GM12878 (cell line): Measurements from ENCODE around the gene POLR1F. TPM values are rescaled to one million over a fixed set of nuclear protein-coding genes. Genes with fewer than 3 reads are reported as not detected.

ENCODE experiments used
- ASH2L ChIP-seq: fragments of 300-600, 200-600 bp; sonication (generic); IDR thresholded peaks from 2 replicates; pipeline ENCODE4 v1.6.1; 2017; ENCODE audit warnings: low read depth, mild to moderate bottlenecking, borderline replicate concordance
- BHLHE40 ChIP-seq, 2 experiments: fragments of 450-650 bp in 1 of 2; IDR thresholded peaks; 2 replicates each; pipeline ENCODE4 v1.6.1; 2011 to 2017; ENCODE audit warnings: low read depth in 2 of 2, borderline replicate concordance in 1 of 2, improper control_type of control experiment in 1 of 2, low read length in 1 of 2, mild to moderate bottlenecking in 1 of 2
- CBFB ChIP-seq: IDR thresholded peaks from 2 replicates; pipeline ENCODE4 v1.6.1; 2016; ENCODE audit warnings: antibody characterized with exemption, low read depth
- CHD2 ChIP-seq: IDR thresholded peaks from 2 replicates; pipeline ENCODE4 v1.6.1; 2011; ENCODE audit warnings: low read depth, low read length, improper control_type of control experiment, borderline replicate concordance
- CREB1 ChIP-seq: IDR thresholded peaks from 2 replicates; pipeline ENCODE4 v1.6.1; 2012; ENCODE audit warnings: low read depth, mild to moderate bottlenecking, inconsistent platforms
- CREM ChIP-seq: IDR thresholded peaks from 2 replicates; pipeline ENCODE4 v1.6.1; 2014; ENCODE audit warnings: antibody characterized with exemption, low read depth
- ESRRA ChIP-seq: IDR thresholded peaks from 2 replicates; pipeline ENCODE4 v1.6.1; 2012; ENCODE audit warnings: mild to moderate bottlenecking, low read length, improper control_type of control experiment
- FOXK2 ChIP-seq: fragments of 450-650 bp; IDR thresholded peaks from 2 replicates; pipeline ENCODE4 v1.6.1; 2017; ENCODE audit warnings: mild to moderate bottlenecking, moderate library complexity
- KLF5 ChIP-seq: fragments of 450-650 bp; IDR thresholded peaks from 2 replicates; pipeline ENCODE4 v1.6.1; 2014; ENCODE audit warnings: mild to moderate bottlenecking; ENCODE audit not compliant: partially characterized antibody
- NBN ChIP-seq: fragments of 450-650 bp; IDR thresholded peaks from 2 replicates; pipeline ENCODE4 v1.6.1; 2016
- NR2C2 ChIP-seq: IDR thresholded peaks from 2 replicates; pipeline ENCODE4 v1.6.1; 2011; ENCODE audit warnings: borderline replicate concordance, low read depth; ENCODE audit not compliant: control insufficient read depth, insufficient read length
- RBBP5 ChIP-seq: fragments of 200-600 bp; sonication (generic); conservative IDR thresholded peaks from 2 replicates; pipeline ENCODE4 v1.6.1; 2016
- SIN3A ChIP-seq: IDR thresholded peaks from 2 replicates; pipeline ENCODE4 v1.6.1; 2012; ENCODE audit warnings: low read depth, low read length, improper control_type of control experiment
- SMARCA5 ChIP-seq: fragments of 450-650 bp; IDR thresholded peaks from 2 replicates; pipeline ENCODE4 v1.6.1; 2017; ENCODE audit warnings: mild to moderate bottlenecking
- SRF ChIP-seq, 2 experiments: IDR thresholded peaks; 2 replicates each; pipeline ENCODE4 v1.6.1; 2011; ENCODE audit warnings: low read depth in 2 of 2, low read length in 2 of 2, mild to moderate bottlenecking in 1 of 2, moderate library complexity in 1 of 2
- ZNF207 ChIP-seq: fragments of 450-650 bp; IDR thresholded peaks from 2 replicates; pipeline ENCODE4 v1.6.1; 2014; ENCODE audit warnings: antibody characterized with exemption, mild to moderate bottlenecking, borderline replicate concordance
- ZNF217 ChIP-seq: fragments of 450-650 bp; IDR thresholded peaks from 2 replicates; pipeline ENCODE4 v1.6.1; 2017; ENCODE audit warnings: antibody characterized with exemption, mild to moderate bottlenecking
- polyA plus RNA-seq, 11 experiments: library from polyadenylated mRNA; depleted of rRNA in 4 of 11; unstranded in 6 of 11; stranded (reverse) in 5 of 11; fragments of >200 nt; fragmentation: Nextera tagmentation in 4 of 11; fragmentation: Illumina TruSeq in 1 of 11; extraction: Ambion mirVana in 4 of 11; extraction: Trizol in 1 of 11; gene quantifications; 1 replicate in 1 of 11; 2 replicates in 10 of 11; pipeline versions ENCODE4 v1.2.1 to v1.2.3, GENCODE V29; 2011 to 2016; ENCODE audit warnings: inconsistent platforms in 2 of 11, missing spikeins in 2 of 11, low read depth in 1 of 11
- total RNA-seq, 4 experiments: library from RNA; depleted of rRNA in 3 of 4; stranded (reverse); fragments of >200 nt in 3 of 4; fragmentation: Illumina TruSeq in 1 of 4; extraction: Trizol in 1 of 4; gene quantifications; 2 replicates each; pipeline versions ENCODE4 v1.2.1 to v1.2.3, GENCODE V29; 2013 to 2021
- TF ChIP-seq, protein P1 (sequence below): fragments of 450-650 bp; IDR thresholded peaks from 2 replicates; pipeline ENCODE4 v1.6.1; 2017; ENCODE audit warnings: mild to moderate bottlenecking, moderate library complexity
- TF ChIP-seq, protein P2 (sequence below): IDR thresholded peaks from 2 replicates; pipeline ENCODE4 v1.6.1; 2011; ENCODE audit warnings: mild to moderate bottlenecking, low read depth, low read length, moderate library complexity; ENCODE audit not compliant: insufficient replicate concordance
- TF ChIP-seq, protein P3 (sequence below): IDR thresholded peaks from 2 replicates; pipeline ENCODE4 v1.6.1; 2012; ENCODE audit warnings: low read depth, low read length, improper control_type of control experiment
- TF ChIP-seq, protein P4 (sequence below): fragments of 450-650 bp; IDR thresholded peaks from 2 replicates; pipeline ENCODE4 v1.6.1; 2017; ENCODE audit warnings: mild to moderate bottlenecking, moderate library complexity

POLR1F gene
- total and polyA plus RNA-seq, 10 of the 15 experiments (the other 5 are each of a cell fraction or from before 2014, with no cell fraction given), result 16.9 to 129 (median 29.7) TPM

DNA sequence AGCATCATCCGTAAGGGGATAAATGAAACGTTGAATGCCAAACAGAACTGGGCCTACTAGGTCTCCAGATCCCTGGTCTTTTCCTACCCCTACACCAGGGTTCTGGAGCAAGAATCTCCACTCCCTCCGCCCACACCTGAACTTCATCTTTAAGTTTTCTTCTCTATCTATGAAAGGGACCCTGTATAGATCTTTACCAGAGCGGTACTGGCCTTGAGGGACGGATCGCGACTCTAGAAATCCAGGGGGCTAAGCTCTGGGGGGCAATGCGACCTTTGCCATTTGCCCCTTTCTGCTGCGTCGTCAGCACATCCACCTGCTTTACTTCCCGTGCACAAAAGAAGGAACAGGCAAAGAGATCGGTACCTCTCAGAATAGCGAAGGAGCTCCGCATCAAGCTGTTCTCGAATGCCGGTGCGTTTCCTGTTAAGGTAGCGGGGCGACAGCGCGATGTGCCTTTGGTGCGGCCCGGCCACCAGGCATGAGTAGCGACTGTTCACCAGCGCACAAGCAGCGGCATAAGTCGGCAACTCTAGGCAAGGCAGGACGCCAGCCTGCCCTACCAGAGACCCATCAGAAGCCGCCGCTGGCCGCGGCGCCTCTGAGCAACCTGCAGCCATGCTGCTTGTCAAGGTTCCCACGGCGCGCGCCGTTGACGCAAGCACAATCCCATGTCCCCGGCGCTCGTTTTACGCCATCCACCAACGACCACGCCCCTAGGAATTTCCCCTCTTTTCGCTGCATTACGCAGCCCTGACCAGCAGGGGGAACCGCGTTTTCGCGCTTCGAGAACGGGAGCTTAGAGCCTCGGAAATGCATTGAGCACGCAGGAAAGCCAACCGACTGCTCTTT is at the start of gene POLR1F (continued):
- TF ChIP-seq, protein P1, sequence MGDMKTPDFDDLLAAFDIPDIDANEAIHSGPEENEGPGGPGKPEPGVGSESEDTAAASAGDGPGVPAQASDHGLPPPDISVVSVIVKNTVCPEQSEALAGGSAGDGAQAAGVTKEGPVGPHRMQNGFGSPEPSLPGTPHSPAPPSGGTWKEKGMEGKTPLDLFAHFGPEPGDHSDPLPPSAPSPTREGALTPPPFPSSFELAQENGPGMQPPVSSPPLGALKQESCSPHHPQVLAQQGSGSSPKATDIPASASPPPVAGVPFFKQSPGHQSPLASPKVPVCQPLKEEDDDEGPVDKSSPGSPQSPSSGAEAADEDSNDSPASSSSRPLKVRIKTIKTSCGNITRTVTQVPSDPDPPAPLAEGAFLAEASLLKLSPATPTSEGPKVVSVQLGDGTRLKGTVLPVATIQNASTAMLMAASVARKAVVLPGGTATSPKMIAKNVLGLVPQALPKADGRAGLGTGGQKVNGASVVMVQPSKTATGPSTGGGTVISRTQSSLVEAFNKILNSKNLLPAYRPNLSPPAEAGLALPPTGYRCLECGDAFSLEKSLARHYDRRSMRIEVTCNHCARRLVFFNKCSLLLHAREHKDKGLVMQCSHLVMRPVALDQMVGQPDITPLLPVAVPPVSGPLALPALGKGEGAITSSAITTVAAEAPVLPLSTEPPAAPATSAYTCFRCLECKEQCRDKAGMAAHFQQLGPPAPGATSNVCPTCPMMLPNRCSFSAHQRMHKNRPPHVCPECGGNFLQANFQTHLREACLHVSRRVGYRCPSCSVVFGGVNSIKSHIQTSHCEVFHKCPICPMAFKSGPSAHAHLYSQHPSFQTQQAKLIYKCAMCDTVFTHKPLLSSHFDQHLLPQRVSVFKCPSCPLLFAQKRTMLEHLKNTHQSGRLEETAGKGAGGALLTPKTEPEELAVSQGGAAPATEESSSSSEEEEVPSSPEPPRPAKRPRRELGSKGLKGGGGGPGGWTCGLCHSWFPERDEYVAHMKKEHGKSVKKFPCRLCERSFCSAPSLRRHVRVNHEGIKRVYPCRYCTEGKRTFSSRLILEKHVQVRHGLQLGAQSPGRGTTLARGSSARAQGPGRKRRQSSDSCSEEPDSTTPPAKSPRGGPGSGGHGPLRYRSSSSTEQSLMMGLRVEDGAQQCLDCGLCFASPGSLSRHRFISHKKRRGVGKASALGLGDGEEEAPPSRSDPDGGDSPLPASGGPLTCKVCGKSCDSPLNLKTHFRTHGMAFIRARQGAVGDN, result peak; percentile 60; the same call in 1 of the 2 replicates
- TF ChIP-seq CREB1, result peak; percentile 100
- TF ChIP-seq KLF5, result peak; percentile 62
- no peak for TF ChIP-seq CBFB
- peak; percentile 64; the same call in 1 of the 2 replicates for TF ChIP-seq RBBP5
- TF ChIP-seq NR2C2, result no peak
- TF ChIP-seq, protein P2, sequence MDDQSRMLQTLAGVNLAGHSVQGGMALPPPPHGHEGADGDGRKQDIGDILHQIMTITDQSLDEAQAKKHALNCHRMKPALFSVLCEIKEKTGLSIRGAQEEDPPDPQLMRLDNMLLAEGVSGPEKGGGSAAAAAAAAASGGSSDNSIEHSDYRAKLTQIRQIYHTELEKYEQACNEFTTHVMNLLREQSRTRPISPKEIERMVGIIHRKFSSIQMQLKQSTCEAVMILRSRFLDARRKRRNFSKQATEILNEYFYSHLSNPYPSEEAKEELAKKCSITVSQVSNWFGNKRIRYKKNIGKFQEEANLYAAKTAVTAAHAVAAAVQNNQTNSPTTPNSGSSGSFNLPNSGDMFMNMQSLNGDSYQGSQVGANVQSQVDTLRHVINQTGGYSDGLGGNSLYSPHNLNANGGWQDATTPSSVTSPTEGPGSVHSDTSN, result no peak
- no peak for TF ChIP-seq ZNF217
- TF ChIP-seq SIN3A, result peak; percentile 95
- TF ChIP-seq ESRRA, result peak; percentile 69; the same call in 1 of the 2 replicates
- peak; percentile 45 to 60; a peak in 2 of 4 replicates for TF ChIP-seq BHLHE40 (IDR thresholded peaks at IDR 0.05; ENCODE audit: borderline replicate concordance in 1 of 2, low read depth in 2 of 2, low read length in 1 of 2)
- TF ChIP-seq, protein P3, sequence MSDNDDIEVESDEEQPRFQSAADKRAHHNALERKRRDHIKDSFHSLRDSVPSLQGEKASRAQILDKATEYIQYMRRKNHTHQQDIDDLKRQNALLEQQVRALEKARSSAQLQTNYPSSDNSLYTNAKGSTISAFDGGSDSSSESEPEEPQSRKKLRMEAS, result peak; percentile 92
- TF ChIP-seq ASH2L, result 0 out of 2 replicates have a peak, but pooled peaks have one; percentile 67
- TF ChIP-seq, protein P4, sequence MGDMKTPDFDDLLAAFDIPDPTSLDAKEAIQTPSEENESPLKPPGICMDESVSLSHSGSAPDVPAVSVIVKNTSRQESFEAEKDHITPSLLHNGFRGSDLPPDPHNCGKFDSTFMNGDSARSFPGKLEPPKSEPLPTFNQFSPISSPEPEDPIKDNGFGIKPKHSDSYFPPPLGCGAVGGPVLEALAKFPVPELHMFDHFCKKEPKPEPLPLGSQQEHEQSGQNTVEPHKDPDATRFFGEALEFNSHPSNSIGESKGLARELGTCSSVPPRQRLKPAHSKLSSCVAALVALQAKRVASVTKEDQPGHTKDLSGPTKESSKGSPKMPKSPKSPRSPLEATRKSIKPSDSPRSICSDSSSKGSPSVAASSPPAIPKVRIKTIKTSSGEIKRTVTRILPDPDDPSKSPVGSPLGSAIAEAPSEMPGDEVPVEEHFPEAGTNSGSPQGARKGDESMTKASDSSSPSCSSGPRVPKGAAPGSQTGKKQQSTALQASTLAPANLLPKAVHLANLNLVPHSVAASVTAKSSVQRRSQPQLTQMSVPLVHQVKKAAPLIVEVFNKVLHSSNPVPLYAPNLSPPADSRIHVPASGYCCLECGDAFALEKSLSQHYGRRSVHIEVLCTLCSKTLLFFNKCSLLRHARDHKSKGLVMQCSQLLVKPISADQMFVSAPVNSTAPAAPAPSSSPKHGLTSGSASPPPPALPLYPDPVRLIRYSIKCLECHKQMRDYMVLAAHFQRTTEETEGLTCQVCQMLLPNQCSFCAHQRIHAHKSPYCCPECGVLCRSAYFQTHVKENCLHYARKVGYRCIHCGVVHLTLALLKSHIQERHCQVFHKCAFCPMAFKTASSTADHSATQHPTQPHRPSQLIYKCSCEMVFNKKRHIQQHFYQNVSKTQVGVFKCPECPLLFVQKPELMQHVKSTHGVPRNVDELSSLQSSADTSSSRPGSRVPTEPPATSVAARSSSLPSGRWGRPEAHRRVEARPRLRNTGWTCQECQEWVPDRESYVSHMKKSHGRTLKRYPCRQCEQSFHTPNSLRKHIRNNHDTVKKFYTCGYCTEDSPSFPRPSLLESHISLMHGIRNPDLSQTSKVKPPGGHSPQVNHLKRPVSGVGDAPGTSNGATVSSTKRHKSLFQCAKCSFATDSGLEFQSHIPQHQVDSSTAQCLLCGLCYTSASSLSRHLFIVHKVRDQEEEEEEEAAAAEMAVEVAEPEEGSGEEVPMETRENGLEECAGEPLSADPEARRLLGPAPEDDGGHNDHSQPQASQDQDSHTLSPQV, result no peak
- peak; percentile 100 for TF ChIP-seq CREM
- TF ChIP-seq SRF (IDR thresholded peaks at IDR 0.05; ENCODE audit: low read depth in 2 of 2, low read length in 2 of 2), result peak; percentile 35 to 89; a peak in 3 of 4 replicates
- peak; percentile 46; the same call in 1 of the 2 replicates for TF ChIP-seq ZNF207
- TF ChIP-seq NBN, result peak; percentile 93
- TF ChIP-seq FOXK2, result no peak
- peak; percentile 67; the same call in 1 of the 2 replicates for TF ChIP-seq SMARCA5
- peak; percentile 62; the same call in 1 of the 2 replicates for TF ChIP-seq CHD2
